ENCODE measurements around the gene MCFD2.

DNA sequence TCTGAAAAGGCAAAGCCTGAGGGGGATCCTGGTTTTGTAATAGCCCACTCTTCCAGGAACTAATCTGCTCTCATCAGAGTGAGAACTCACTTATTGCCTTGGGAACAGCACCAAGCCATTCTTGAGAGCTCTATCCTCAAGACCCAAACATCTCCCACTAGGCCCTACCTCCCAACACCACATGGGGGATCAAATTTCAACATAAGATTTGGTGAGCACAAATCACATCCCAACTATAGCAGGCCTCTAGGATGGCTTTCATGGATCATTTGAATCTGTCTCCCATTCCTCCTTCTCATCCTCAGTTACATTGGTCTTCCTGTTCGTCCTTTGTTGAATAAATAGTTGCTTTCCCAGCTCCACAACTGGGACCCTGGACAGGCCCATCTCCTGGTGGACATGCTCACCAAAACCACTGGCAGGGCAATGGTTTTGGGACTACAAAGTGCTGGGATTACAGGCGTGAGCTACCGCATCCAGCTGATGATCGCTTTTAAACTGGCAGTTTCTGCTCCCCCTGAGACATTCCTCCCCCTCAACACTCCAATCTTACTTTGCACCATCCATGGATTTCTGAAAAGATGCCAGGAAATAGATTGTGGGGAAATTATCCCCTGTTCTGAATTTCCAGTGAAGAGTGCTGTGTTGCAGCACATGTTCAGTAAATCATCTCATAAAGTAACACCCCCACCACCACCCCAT, 42.6 kb downstream of the MCFD2 start:
- TF ChIP-seq EZH2 (optimal IDR thresholded peaks at IDR 0.05; ENCODE audit: low read depth, low read length) (no peak), EZH2phosphoT487 (IDR thresholded peaks at IDR 0.05; ENCODE audit: low read length) (no peak)
- TF ChIP-seq, protein P1, sequence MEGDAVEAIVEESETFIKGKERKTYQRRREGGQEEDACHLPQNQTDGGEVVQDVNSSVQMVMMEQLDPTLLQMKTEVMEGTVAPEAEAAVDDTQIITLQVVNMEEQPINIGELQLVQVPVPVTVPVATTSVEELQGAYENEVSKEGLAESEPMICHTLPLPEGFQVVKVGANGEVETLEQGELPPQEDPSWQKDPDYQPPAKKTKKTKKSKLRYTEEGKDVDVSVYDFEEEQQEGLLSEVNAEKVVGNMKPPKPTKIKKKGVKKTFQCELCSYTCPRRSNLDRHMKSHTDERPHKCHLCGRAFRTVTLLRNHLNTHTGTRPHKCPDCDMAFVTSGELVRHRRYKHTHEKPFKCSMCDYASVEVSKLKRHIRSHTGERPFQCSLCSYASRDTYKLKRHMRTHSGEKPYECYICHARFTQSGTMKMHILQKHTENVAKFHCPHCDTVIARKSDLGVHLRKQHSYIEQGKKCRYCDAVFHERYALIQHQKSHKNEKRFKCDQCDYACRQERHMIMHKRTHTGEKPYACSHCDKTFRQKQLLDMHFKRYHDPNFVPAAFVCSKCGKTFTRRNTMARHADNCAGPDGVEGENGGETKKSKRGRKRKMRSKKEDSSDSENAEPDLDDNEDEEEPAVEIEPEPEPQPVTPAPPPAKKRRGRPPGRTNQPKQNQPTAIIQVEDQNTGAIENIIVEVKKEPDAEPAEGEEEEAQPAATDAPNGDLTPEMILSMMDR (IDR thresholded peaks at IDR 0.05; ENCODE audit: low read length): no peak

All from MM.1S (cell line).